ENCODE data around the gene SYTL4. TPM values are rescaled to one million over a fixed set of nuclear protein-coding genes. Genes with fewer than 3 reads are reported as not detected.
A peak's percentile ranks its signal among the peaks of the same experiment; 100 is the strongest.

The SYTL4 gene
- polyA plus RNA-seq, 2 of the 4 experiments (the other 2 are of a cell fraction): 3.3 to 3.9 TPM

DNA sequence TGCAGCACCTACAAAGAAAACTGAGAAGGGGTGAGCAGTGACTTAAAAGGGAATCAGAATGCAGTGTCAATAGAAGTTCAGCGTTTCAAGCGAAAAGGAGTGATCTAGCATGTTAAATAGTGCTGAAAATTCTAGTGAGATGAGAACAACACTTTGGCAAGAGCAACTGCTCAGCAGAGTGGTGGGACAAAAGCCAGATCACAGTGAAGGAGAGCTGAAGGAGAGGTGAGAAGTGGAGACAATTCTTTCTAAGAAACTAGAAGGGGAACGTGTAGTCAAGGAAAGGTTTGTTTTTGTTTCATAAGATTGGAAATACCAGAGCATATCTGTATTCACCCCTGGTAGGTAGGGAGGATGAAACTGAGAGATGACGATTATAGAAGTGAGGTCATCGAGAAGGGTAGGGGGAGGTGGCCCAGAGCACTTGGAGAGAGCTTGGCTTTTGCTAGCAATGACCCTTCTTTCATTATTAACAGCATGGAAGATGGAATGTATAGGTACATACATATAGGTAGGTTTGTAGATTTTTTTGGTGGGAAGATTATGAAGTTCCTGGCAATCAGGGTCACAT, 54.2 kb downstream of the SYTL4 start:
- ATAC-seq (no peak), DNase-seq (ENCODE audit: low read depth in 1 of 2, low spot score in 1 of 2) (no peak), FAIRE-seq (no peak)
- H3K9me3 ChIP-seq: no peaks in the 10 kb centered on the region
- ChIA-PET POLR2A (no interaction called here), CTCF (interaction anchor here (0.6 to 16.2 kb wide), 4 partner anchors 9 to 90 kb away, joined by 3 to 187 read pairs (median 4); no protein-coding TSS in a partner anchor)
- H3K27ac ChIP-seq: no peak overlapping the region
- TF ChIP-seq RFX5 (IDR thresholded peaks at IDR 0.05) (no peak), ZSCAN20 (CRISPR knock-in tag; IDR thresholded peaks at IDR 0.05) (no peak), ZFP36 (IDR thresholded peaks at IDR 0.05; ENCODE audit: borderline replicate concordance, partially characterized antibody) (no peak), CHD2 (IDR thresholded peaks at IDR 0.05; ENCODE audit: low read length, partially characterized antibody) (no peak), NPAS2 (CRISPR knock-in tag; IDR thresholded peaks at IDR 0.05; ENCODE audit: borderline replicate concordance) (no peak), SMC3 (IDR thresholded peaks at IDR 0.05) (no peak), BHLHE40 (IDR thresholded peaks at IDR 0.05; ENCODE audit: low read depth, low read length) (no peak), KDM1A (IDR thresholded peaks at IDR 0.05; ENCODE audit: low read depth) (no peak), CBX8 (IDR thresholded peaks at IDR 0.05) (no peak), RARB (CRISPR knock-in tag; IDR thresholded peaks at IDR 0.05) (no peak), POLR2A (IDR thresholded peaks at IDR 0.05; ENCODE audit: low read length) (no peak)
- H3K4me3 ChIP-seq: no peak overlapping the region
- 81% methylated on average over 5 of the region's 5 CpGs for WGBS (ENCODE audit: missing lambda C conversion rate)
- H3K4me2 ChIP-seq: no peak overlapping the region
- H3K4me1 ChIP-seq: no peaks in the 10 kb centered on the region

GRCh38 chrX:100674705-100675104, 57.2 kb downstream of the SYTL4 start:
- Histone ChIP-seq H3K27ac (no peak overlapping the region), H3K9me3 (no peaks in the 10 kb centered on the region), H3K4me1 (no peaks in the 10 kb centered on the region), H3K4me3 (no peak overlapping the region), H3K4me2 (no peak overlapping the region)
- 93% methylated on average over 2 of the region's 2 CpGs for WGBS (ENCODE audit: missing lambda C conversion rate)
- CTCF ChIA-PET: interaction anchor here (0.8 to 16.2 kb wide), 3 partner anchors 11 to 93 kb away, joined by 3 to 187 read pairs (median 19); no protein-coding TSS in a partner anchor
- FAIRE-seq (peak; percentile 39), DNase-seq (ENCODE audit: low read depth in 1 of 2, low spot score in 1 of 2) (no peak), ATAC-seq (no peak)
- TF ChIP-seq HOXB5 (CRISPR knock-in tag; IDR thresholded peaks at IDR 0.05) (no peak), RNF2 (IDR thresholded peaks at IDR 0.05; ENCODE audit: borderline replicate concordance, low read depth) (no peak), GATA3 (IDR thresholded peaks at IDR 0.05; ENCODE audit: borderline replicate concordance) (no peak), EP300 (IDR thresholded peaks at IDR 0.05) (no peak), SMC3 (IDR thresholded peaks at IDR 0.05) (no peak), FOSB (CRISPR knock-in tag; IDR thresholded peaks at IDR 0.05) (no peak), NR3C1 (IDR thresholded peaks at IDR 0.05) (no peak), TFCP2L1 (CRISPR knock-in tag; IDR thresholded peaks at IDR 0.05) (no peak), HOXA7 (CRISPR knock-in tag; IDR thresholded peaks at IDR 0.05) (no peak)
- TF ChIP-seq, protein P1, sequence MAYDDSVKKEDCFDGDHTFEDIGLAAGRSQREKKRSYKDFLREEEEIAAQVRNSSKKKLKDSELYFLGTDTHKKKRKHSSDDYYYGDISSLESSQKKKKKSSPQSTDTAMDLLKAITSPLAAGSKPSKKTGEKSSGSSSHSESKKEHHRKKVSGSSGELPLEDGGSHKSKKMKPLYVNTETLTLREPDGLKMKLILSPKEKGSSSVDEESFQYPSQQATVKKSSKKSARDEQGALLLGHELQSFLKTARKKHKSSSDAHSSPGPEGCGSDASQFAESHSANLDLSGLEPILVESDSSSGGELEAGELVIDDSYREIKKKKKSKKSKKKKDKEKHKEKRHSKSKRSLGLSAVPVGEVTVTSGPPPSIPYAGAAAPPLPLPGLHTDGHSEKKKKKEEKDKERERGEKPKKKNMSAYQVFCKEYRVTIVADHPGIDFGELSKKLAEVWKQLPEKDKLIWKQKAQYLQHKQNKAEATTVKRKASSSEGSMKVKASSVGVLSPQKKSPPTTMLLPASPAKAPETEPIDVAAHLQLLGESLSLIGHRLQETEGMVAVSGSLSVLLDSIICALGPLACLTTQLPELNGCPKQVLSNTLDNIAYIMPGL (CRISPR knock-in tag; IDR thresholded peaks at IDR 0.05; ENCODE audit: borderline replicate concordance): no peak
- POLR2A ChIA-PET: no interaction called here

- Histone ChIP-seq H3K4me3 (no peak overlapping the region), H3K9me3 (no peaks in the 10 kb centered on the region), H3K27ac (no peak overlapping the region), H3K4me1 (no peaks in the 10 kb centered on the region), H3K4me2 (no peak overlapping the region)
- CTCF ChIA-PET: interaction anchor here (0.7 to 16.2 kb wide), 4 partner anchors 11 to 95 kb away, joined by 3 to 187 read pairs (median 28); no protein-coding TSS in a partner anchor
- ATAC-seq (no peak), DNase-seq (ENCODE audit: low read depth in 1 of 2, low spot score in 1 of 2) (no peak), FAIRE-seq (no peak)
- POLR2A ChIA-PET: no interaction called here
- WGBS (ENCODE audit: missing lambda C conversion rate): 43% methylated on average over 3 of the region's 3 CpGs
- TF ChIP-seq, protein P2, sequence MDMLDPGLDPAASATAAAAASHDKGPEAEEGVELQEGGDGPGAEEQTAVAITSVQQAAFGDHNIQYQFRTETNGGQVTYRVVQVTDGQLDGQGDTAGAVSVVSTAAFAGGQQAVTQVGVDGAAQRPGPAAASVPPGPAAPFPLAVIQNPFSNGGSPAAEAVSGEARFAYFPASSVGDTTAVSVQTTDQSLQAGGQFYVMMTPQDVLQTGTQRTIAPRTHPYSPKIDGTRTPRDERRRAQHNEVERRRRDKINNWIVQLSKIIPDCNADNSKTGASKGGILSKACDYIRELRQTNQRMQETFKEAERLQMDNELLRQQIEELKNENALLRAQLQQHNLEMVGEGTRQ (IDR thresholded peaks at IDR 0.05): peak; percentile 13; the same call in 1 of the 2 replicates
- TF ChIP-seq SREBF2 (IDR thresholded peaks at IDR 0.05): no peak
- TF ChIP-seq HOXB5 (CRISPR knock-in tag; IDR thresholded peaks at IDR 0.05): no peak
- TF ChIP-seq, protein P3, sequence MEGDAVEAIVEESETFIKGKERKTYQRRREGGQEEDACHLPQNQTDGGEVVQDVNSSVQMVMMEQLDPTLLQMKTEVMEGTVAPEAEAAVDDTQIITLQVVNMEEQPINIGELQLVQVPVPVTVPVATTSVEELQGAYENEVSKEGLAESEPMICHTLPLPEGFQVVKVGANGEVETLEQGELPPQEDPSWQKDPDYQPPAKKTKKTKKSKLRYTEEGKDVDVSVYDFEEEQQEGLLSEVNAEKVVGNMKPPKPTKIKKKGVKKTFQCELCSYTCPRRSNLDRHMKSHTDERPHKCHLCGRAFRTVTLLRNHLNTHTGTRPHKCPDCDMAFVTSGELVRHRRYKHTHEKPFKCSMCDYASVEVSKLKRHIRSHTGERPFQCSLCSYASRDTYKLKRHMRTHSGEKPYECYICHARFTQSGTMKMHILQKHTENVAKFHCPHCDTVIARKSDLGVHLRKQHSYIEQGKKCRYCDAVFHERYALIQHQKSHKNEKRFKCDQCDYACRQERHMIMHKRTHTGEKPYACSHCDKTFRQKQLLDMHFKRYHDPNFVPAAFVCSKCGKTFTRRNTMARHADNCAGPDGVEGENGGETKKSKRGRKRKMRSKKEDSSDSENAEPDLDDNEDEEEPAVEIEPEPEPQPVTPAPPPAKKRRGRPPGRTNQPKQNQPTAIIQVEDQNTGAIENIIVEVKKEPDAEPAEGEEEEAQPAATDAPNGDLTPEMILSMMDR (IDR thresholded peaks at IDR 0.05): no peak
- TF ChIP-seq ZC3H11A (IDR thresholded peaks at IDR 0.05): no peak
- no peak for TF ChIP-seq MAZ (IDR thresholded peaks at IDR 0.05; ENCODE audit: borderline replicate concordance, low read depth, low read length)
Measured at GRCh38 chrX:100673397-100673953, 58.4 kb downstream of the SYTL4 start.
